C4-2B (cell line): ENCODE measurements around the gene IGFALS.

Experiments used
- ZFX ChIP-seq: fragments of 450-650 bp; IDR thresholded peaks from 2 replicates; pipeline ENCODE4 v1.6.1; 2017
- TF ChIP-seq, protein P1 (sequence below): fragments of 450-650 bp; conservative IDR thresholded peaks from 2 replicates; pipeline ENCODE4 v1.5.1; 2017; ENCODE audit warnings: mild to moderate bottlenecking

DNA sequence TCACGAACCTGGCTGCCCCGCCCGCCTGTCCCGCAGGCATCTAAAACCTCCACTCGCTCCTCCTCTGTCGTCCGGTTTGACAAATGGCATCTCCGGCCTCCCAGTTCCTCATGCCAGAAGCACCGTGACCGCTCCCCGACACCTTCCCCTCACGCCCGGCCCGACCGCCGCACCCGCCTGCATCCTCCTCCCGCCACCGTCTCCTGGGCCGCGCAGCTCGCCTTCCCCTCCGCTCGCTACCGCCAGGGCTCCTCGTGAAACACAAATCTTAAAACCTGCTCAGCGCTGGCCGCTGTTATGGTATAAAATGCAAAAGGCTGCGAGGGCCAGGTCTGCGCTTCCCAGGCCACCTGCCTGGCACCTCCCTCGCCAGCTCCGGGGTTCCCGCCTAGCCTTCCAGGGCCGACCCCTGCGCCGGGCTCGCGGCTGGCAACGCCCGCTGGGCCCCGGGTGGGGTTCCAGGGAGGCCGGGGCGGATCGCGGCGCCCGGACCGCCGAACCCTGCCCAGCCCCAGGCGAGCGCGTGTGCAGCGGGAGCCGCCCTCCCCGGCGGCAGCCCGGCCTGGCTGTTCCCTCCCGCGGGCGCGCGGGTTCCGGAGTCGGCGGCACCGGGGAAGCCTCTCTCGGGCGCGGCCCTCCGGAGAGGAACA lies 11.6 kb downstream of the IGFALS start:
- TF ChIP-seq, protein P1, sequence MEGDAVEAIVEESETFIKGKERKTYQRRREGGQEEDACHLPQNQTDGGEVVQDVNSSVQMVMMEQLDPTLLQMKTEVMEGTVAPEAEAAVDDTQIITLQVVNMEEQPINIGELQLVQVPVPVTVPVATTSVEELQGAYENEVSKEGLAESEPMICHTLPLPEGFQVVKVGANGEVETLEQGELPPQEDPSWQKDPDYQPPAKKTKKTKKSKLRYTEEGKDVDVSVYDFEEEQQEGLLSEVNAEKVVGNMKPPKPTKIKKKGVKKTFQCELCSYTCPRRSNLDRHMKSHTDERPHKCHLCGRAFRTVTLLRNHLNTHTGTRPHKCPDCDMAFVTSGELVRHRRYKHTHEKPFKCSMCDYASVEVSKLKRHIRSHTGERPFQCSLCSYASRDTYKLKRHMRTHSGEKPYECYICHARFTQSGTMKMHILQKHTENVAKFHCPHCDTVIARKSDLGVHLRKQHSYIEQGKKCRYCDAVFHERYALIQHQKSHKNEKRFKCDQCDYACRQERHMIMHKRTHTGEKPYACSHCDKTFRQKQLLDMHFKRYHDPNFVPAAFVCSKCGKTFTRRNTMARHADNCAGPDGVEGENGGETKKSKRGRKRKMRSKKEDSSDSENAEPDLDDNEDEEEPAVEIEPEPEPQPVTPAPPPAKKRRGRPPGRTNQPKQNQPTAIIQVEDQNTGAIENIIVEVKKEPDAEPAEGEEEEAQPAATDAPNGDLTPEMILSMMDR: no peak; the same call in 1 of the 2 replicates
- TF ChIP-seq ZFX: peak; percentile 35; the same call in 1 of the 2 replicates
